Heart left ventricle (tissue), 16 donors: ENCODE results near the gene TFAP2B. TPM values are rescaled to one million over a fixed set of nuclear protein-coding genes. Genes with fewer than 3 reads are reported as not detected.

Experiments
- ATAC-seq, 4 donors: fragments of 200-7000 bp; cut with Tn5 transposase; one replicate each; pipeline ENCODE4 v1.9.1; 2020 to 2022; ENCODE audit warnings: moderate library complexity in 4 of 4, mild to moderate bottlenecking in 3 of 4, moderate number of reproducible peaks in 1 of 4
- DNase-seq, 5 donors: peaks; one replicate each; pipeline ENCODE4 v3.0.0-alpha.2; 2020
- H3K27ac ChIP-seq, 12 donors: fragments of 200-600 bp; sonication (generic) in 4 of 12; one replicate each; pipeline versions ENCODE4 v1.5.0 to v1.8.0; 2016 to 2022; ENCODE audit warnings: mild to moderate bottlenecking in 2 of 12
- H3K27me3 ChIP-seq, 9 donors: fragments of 200-600 bp; sonication (generic) in 2 of 9; one replicate each; pipeline versions ENCODE4 v1.5.1 to v1.8.0; 2016 to 2022; ENCODE audit warnings: mild to moderate bottlenecking in 3 of 9
- H3K36me3 ChIP-seq, 9 donors: fragments of 200-600 bp; sonication (generic) in 2 of 9; one replicate each; pipeline versions ENCODE4 v1.5.0 to v1.8.0; 2018 to 2022; ENCODE audit warnings: mild to moderate bottlenecking in 2 of 9
- H3K4me1 ChIP-seq, 12 donors: fragments of 200-600 bp; sonication (generic) in 4 of 12; one replicate each; pipeline versions ENCODE4 v1.5.0 to v1.8.0; 2016 to 2022; ENCODE audit warnings: mild to moderate bottlenecking in 3 of 12
- H3K4me3 ChIP-seq, 12 donors: fragments of 200-600 bp; sonication (generic) in 4 of 12; one replicate each; pipeline versions ENCODE4 v1.5.0 to v1.8.0; 2017 to 2022; ENCODE audit warnings: mild to moderate bottlenecking in 9 of 12, moderate library complexity in 4 of 12
- H3K9me3 ChIP-seq, 12 donors: fragments of 200-600 bp; sonication (generic) in 4 of 12; one replicate each; pipeline versions ENCODE4 v1.5.0 to v1.8.0; 2016 to 2022; ENCODE audit warnings: mild to moderate bottlenecking in 1 of 12
- CTCF ChIP-seq, 12 donors: fragments of 200-600 bp; sonication (generic) in 4 of 12; IDR thresholded peaks; one replicate each; pipeline versions ENCODE4 v1.5.0 to v1.8.0; 2018 to 2022; ENCODE audit warnings: antibody characterized with exemption in 12 of 12, mild to moderate bottlenecking in 5 of 12
- POLR2A ChIP-seq, 2 donors: fragments of 450-650 bp; IDR thresholded peaks; one replicate each; pipeline ENCODE4 v1.6.1; 2017; ENCODE audit warnings: antibody characterized with exemption in 2 of 2, mild to moderate bottlenecking in 2 of 2, moderate library complexity in 2 of 2
- WGBS, 4 donors: extraction: QIAGEN DNeasy Blood & Tissue Kit in 2 of 4; methylation state at CpG; one replicate each; pipeline versions ENCODE4 v1.1.5 to v1.1.7; 2013 to 2018; 5-methylcytosine and 5-hydroxymethylcytosine counted together
- intact Hi-C, 10 donors: fragments of 100-400 bp; cut with DNase I; formaldehyde crosslinking; loops; one replicate each; pipeline versions ENCODE4 v1.11.1 to v1.14.2; 2022
- polyA plus RNA-seq, 2 donors: library from polyadenylated mRNA; stranded (reverse); fragments of 200-250 nt; gene quantifications; one replicate each; pipeline ENCODE4 v1.2.3, GENCODE V29; 2013
- total RNA-seq, 9 donors: library from RNA; depleted of rRNA in 2 of 9; stranded (reverse); fragments of >200 nt in 2 of 9; fragmentation: NEBNext Ultra II Directional in 3 of 9; extraction: Animal tissue kit (Norgen Biotek cat#: 25700) in 3 of 9; gene quantifications; one replicate each; pipeline versions ENCODE4 v1.1.0 to v1.2.4, GENCODE V29; 2016 to 2023
- donor health status: ischemic (EF 13 %, LVEDD 7.1; RV severe dilation, severe dysfunction).
- donor health status: healthy with polysubstance abuse.
- donor health status: DM: no; HTN: yes; CAD: no.
- donor health status: DM: no; HTN: no; CAD: no.
- donor health status: ischemic (EF 25% LVEDD 6.9; RV normal size, moderate dysfunction).
- donor health status: ischemic (EF 25% LVEDD 5.7; RV mildly dilated, moderate dysfunction).
- donor health status: healthy.
- donor health status: DM: yes; HTN: yes; CAD: no.
- donor health status: ischemic (EF 35%, LVEDD 5.7; RV mildly dilated, moderate dysfunction).
- donor health status: nonischemic (EF 11% LVEDD 7.7; RV severe dilation, severe dysfunction).
- donor health status: DM: yes; HTN: yes; CAD: no.
- donor health status: PGD.
- donor health status: ischemic (EF 29% LVEDD 5.4; RV normal size, mild dysfunction).
- donor health status: nonischemic (EF 23%, LVEDD 6.1; RV moderate dilation, normal function).

Gene TFAP2B
- total and polyA plus RNA-seq, 11 donors: not detected

- Histone ChIP-seq H3K36me3 (no peaks in the 10 kb centered on the region), H3K27me3 (peaks cover 30 to 100% (median 90%) of the 10 kb centered on the region in 9 donors), H3K9me3 (no peaks in the 10 kb centered on the region), H3K27ac (no peak overlapping the region), H3K4me3 (no peak overlapping the region), H3K4me1 (peaks cover 0 to 4% (median 0%) of the 10 kb centered on the region in 12 donors)
- intact Hi-C loops: no loop called here
- ATAC-seq: no peak
- 3 to 8% (median 6%) methylated on average over 20 of the region's 20 CpGs for WGBS, 4 donors
- DNase-seq: no peak
- TF ChIP-seq CTCF (IDR thresholded peaks at IDR 0.05) (no peak), POLR2A (IDR thresholded peaks at IDR 0.05) (no peak)
Measured at GRCh38 chr6:50843842-50844241, 25.2 kb downstream of the TFAP2B start.

- no peaks in the 10 kb centered on the region for H3K9me3 ChIP-seq
- DNase-seq (no peak), ATAC-seq (no peak)
- intact Hi-C loops: no loop called here
- peaks cover 34 to 100% (median 95%) of the 10 kb centered on the region in 9 donors for H3K27me3 ChIP-seq
- H3K4me3 ChIP-seq: no peak overlapping the region
- TF ChIP-seq CTCF (IDR thresholded peaks at IDR 0.05): no peak
- TF ChIP-seq POLR2A (IDR thresholded peaks at IDR 0.05): no peak
- no peak overlapping the region for H3K27ac ChIP-seq
- 2 to 7% (median 3%) methylated on average over 27 to 44 of the region's 44 CpGs for WGBS, 4 donors
- H3K4me1 ChIP-seq: peaks cover 0 to 12% (median 0%) of the 10 kb centered on the region in 12 donors
- no peaks in the 10 kb centered on the region for H3K36me3 ChIP-seq
Measured at GRCh38 chr6:50845499-50846143, 26.9 kb downstream of the TFAP2B start.

GRCh38 chr6:50846144-50846851 lies 27.6 kb downstream of the TFAP2B start:
- Histone ChIP-seq H3K4me1 (peaks cover 0 to 12% (median 0%) of the 10 kb centered on the region in 12 donors), H3K4me3 (no peak overlapping the region), H3K9me3 (no peaks in the 10 kb centered on the region), H3K36me3 (no peaks in the 10 kb centered on the region), H3K27ac (no peak overlapping the region), H3K27me3 (peaks cover 37 to 100% (median 95%) of the 10 kb centered on the region in 9 donors)
- ATAC-seq (no peak), DNase-seq (no peak)
- WGBS, 4 donors: 3 to 5% (median 4%) methylated on average over 16 of the region's 16 CpGs
- no peak for TF ChIP-seq CTCF (IDR thresholded peaks at IDR 0.05)
- no peak for TF ChIP-seq POLR2A (IDR thresholded peaks at IDR 0.05)
- intact Hi-C loops: no loop called here

GRCh38 chr6:50846852-50847155 lies 28.1 kb downstream of the TFAP2B start:
- TF ChIP-seq CTCF (IDR thresholded peaks at IDR 0.05): no peak
- TF ChIP-seq POLR2A (IDR thresholded peaks at IDR 0.05): no peak
- Histone ChIP-seq H3K27me3 (peaks cover 39 to 100% (median 95%) of the 10 kb centered on the region in 9 donors), H3K36me3 (no peaks in the 10 kb centered on the region), H3K27ac (no peak overlapping the region), H3K4me3 (no peak overlapping the region), H3K9me3 (no peaks in the 10 kb centered on the region), H3K4me1 (peaks cover 0 to 12% (median 0%) of the 10 kb centered on the region in 12 donors)
- WGBS, 4 donors: 1 to 7% (median 3%) methylated on average over 8 of the region's 8 CpGs
- no peak for DNase-seq
- no peak for ATAC-seq
- intact Hi-C loops: no loop called here
